ENCODE data around the gene MSL1. TPM values are rescaled to one million over a fixed set of nuclear protein-coding genes. Genes with fewer than 3 reads are reported as not detected.

Gene MSL1
- total and polyA plus RNA-seq, 2 of the 13 experiments (the other 11 are each of a cell fraction or from before 2014, with no cell fraction given): 63.8 to 88.5 TPM

DNA sequence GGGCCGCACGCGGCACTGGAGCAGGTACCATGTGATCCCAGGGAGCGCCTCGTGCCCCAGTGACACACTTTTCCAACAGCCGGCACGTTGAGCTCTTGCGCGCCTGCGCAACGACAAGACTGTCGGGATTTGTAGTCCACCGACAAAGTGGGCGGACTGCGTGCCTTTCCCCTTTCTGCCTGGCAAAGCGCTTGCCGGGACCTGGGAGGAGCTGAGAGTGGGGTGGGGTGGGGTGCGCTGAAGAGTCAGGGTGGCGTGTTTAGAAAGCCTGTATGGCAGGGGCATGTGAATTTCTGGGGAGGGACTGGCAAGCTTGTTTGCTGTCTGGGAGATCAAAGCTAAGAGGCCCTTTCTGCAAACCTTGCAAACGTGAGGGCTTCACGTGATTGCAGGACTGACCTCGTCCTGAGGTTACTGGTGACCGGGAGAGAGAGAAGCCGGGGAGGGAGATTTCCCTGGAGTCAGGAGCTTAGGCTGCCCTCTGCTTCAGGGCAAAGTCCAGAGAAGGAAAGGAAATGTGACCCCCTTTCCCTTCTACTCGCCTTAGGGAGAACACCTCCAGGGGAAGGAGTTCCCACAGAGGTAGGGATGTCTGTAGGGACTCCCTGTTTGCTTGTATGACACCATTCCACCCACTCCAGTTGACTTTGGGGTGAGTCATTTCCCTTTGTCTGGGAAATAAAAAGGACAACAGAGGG is 21.0 kb upstream of the MSL1 start (continued):
- TF ChIP-seq, protein P1, sequence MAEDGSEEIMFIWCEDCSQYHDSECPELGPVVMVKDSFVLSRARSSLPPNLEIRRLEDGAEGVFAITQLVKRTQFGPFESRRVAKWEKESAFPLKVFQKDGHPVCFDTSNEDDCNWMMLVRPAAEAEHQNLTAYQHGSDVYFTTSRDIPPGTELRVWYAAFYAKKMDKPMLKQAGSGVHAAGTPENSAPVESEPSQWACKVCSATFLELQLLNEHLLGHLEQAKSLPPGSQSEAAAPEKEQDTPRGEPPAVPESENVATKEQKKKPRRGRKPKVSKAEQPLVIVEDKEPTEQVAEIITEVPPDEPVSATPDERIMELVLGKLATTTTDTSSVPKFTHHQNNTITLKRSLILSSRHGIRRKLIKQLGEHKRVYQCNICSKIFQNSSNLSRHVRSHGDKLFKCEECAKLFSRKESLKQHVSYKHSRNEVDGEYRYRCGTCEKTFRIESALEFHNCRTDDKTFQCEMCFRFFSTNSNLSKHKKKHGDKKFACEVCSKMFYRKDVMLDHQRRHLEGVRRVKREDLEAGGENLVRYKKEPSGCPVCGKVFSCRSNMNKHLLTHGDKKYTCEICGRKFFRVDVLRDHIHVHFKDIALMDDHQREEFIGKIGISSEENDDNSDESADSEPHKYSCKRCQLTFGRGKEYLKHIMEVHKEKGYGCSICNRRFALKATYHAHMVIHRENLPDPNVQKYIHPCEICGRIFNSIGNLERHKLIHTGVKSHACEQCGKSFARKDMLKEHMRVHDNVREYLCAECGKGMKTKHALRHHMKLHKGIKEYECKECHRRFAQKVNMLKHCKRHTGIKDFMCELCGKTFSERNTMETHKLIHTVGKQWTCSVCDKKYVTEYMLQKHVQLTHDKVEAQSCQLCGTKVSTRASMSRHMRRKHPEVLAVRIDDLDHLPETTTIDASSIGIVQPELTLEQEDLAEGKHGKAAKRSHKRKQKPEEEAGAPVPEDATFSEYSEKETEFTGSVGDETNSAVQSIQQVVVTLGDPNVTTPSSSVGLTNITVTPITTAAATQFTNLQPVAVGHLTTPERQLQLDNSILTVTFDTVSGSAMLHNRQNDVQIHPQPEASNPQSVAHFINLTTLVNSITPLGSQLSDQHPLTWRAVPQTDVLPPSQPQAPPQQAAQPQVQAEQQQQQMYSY (CRISPR knock-in tag; IDR thresholded peaks at IDR 0.05): peak; percentile 67
- no peak for TF ChIP-seq ZNF713 (CRISPR knock-in tag; IDR thresholded peaks at IDR 0.05)
- TF ChIP-seq ZNF614 (CRISPR knock-in tag; IDR thresholded peaks at IDR 0.05; ENCODE audit: borderline replicate concordance): 0 out of 2 replicates have a peak, but pooled peaks have one; percentile 57
- no peak for TF ChIP-seq ZFP62 (CRISPR knock-in tag; IDR thresholded peaks at IDR 0.05)
- TF ChIP-seq, protein P2, sequence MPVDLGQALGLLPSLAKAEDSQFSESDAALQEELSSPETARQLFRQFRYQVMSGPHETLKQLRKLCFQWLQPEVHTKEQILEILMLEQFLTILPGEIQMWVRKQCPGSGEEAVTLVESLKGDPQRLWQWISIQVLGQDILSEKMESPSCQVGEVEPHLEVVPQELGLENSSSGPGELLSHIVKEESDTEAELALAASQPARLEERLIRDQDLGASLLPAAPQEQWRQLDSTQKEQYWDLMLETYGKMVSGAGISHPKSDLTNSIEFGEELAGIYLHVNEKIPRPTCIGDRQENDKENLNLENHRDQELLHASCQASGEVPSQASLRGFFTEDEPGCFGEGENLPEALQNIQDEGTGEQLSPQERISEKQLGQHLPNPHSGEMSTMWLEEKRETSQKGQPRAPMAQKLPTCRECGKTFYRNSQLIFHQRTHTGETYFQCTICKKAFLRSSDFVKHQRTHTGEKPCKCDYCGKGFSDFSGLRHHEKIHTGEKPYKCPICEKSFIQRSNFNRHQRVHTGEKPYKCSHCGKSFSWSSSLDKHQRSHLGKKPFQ (CRISPR knock-in tag; IDR thresholded peaks at IDR 0.05; ENCODE audit: insufficient replicate concordance): peak; percentile 90
- peak; percentile 21; the same call in 1 of the 2 replicates for TF ChIP-seq ZNF737 (CRISPR knock-in tag; IDR thresholded peaks at IDR 0.05; ENCODE audit: borderline replicate concordance)
- peak; percentile 77 for TF ChIP-seq SUZ12 (IDR thresholded peaks at IDR 0.05; ENCODE audit: low read depth, low read length)
- TF ChIP-seq ZNF3 (CRISPR knock-in tag; IDR thresholded peaks at IDR 0.05): no peak
- peak; percentile 98 for TF ChIP-seq ZNF256 (CRISPR knock-in tag; conservative IDR thresholded peaks at IDR 0.05)
- no peak for TF ChIP-seq TAF15 (IDR thresholded peaks at IDR 0.05; ENCODE audit: low read depth, low read length, poor library complexity, severe bottlenecking)
- TF ChIP-seq TBL1XR1 (IDR thresholded peaks at IDR 0.05; ENCODE audit: borderline replicate concordance, low read length, partially characterized antibody): peak; percentile 95
- 0 out of 2 replicates have a peak, but pooled peaks have one; percentile 13 for TF ChIP-seq ZNF292 (CRISPR knock-in tag; IDR thresholded peaks at IDR 0.05; ENCODE audit: borderline replicate concordance, low read depth)
- TF ChIP-seq, protein P3, sequence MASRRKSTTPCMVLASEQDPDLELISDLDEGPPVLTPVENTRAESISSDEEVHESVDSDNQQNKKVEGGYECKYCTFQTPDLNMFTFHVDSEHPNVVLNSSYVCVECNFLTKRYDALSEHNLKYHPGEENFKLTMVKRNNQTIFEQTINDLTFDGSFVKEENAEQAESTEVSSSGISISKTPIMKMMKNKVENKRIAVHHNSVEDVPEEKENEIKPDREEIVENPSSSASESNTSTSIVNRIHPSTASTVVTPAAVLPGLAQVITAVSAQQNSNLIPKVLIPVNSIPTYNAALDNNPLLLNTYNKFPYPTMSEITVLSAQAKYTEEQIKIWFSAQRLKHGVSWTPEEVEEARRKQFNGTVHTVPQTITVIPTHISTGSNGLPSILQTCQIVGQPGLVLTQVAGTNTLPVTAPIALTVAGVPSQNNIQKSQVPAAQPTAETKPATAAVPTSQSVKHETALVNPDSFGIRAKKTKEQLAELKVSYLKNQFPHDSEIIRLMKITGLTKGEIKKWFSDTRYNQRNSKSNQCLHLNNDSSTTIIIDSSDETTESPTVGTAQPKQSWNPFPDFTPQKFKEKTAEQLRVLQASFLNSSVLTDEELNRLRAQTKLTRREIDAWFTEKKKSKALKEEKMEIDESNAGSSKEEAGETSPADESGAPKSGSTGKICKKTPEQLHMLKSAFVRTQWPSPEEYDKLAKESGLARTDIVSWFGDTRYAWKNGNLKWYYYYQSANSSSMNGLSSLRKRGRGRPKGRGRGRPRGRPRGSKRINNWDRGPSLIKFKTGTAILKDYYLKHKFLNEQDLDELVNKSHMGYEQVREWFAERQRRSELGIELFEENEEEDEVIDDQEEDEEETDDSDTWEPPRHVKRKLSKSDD (CRISPR knock-in tag; IDR thresholded peaks at IDR 0.05; ENCODE audit: low read depth): peak; percentile 88; the same call in 1 of the 2 replicates
- peak; percentile 96 for TF ChIP-seq ISX (CRISPR knock-in tag; conservative IDR thresholded peaks at IDR 0.05)
- no peak for TF ChIP-seq AGO2 (optimal IDR thresholded peaks at IDR 0.05; ENCODE audit: low read depth, low read length)
- 0 out of 2 replicates have a peak, but pooled peaks have one; percentile 25 for TF ChIP-seq SETDB1 (CRISPR knock-in tag; IDR thresholded peaks at IDR 0.05; ENCODE audit: borderline replicate concordance)
- 0 out of 2 replicates have a peak, but pooled peaks have one; percentile 67 for TF ChIP-seq ARHGAP35 (CRISPR knock-in tag; IDR thresholded peaks at IDR 0.05; ENCODE audit: borderline replicate concordance)
- TF ChIP-seq ZNF230 (CRISPR knock-in tag; IDR thresholded peaks at IDR 0.05): peak; percentile 100
